Astrocyte of the spinal cord (primary cell): ENCODE data around the gene MDM1.
A peak's percentile ranks its signal among the peaks of the same experiment; 100 is the strongest.

Experiments
- DNase-seq: peaks from one replicate; pipeline ENCODE4 v3.0.0; 2011; ENCODE audit warnings: low read depth, low spot score
- H3K4me3 ChIP-seq: 2 replicates; pipeline ENCODE4 v1.5.1; 2011; ENCODE audit warnings: low read depth, mild to moderate bottlenecking, low read length, moderate library complexity
- in situ Hi-C: cut with HindIII; loops from 2 replicates; pipeline ENCODE4 v1.10.0; 2017; ENCODE audit warnings: low sequenced_read_pairs
- TF ChIP-seq, protein P1 (sequence below): IDR thresholded peaks from 2 replicates; pipeline ENCODE4 v1.5.1; 2012; ENCODE audit warnings: low read depth, mild to moderate bottlenecking, low read length, inconsistent platforms

MDM1 gene

DNA sequence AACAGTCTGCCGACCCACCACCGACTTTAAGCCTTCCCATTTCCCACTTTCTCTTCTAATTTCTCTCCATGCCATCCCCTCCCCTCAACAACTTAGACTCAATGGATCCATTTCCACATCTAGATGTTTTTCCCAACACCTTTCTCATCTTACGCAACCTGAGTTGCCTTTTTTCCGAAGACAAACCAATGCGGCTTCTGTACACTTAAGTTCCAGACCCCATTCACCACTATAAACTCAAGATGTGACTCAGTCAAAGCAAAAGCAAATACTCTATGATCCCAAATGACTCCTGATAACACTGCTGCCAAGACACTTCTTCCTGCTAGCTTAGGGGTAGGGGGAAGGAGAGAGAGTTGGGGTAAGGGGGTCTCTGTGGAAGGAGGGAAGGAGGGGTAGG, 80.1 kb downstream of the MDM1 start:
- TF ChIP-seq, protein P1, sequence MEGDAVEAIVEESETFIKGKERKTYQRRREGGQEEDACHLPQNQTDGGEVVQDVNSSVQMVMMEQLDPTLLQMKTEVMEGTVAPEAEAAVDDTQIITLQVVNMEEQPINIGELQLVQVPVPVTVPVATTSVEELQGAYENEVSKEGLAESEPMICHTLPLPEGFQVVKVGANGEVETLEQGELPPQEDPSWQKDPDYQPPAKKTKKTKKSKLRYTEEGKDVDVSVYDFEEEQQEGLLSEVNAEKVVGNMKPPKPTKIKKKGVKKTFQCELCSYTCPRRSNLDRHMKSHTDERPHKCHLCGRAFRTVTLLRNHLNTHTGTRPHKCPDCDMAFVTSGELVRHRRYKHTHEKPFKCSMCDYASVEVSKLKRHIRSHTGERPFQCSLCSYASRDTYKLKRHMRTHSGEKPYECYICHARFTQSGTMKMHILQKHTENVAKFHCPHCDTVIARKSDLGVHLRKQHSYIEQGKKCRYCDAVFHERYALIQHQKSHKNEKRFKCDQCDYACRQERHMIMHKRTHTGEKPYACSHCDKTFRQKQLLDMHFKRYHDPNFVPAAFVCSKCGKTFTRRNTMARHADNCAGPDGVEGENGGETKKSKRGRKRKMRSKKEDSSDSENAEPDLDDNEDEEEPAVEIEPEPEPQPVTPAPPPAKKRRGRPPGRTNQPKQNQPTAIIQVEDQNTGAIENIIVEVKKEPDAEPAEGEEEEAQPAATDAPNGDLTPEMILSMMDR, result no peak
- DNase-seq, result no peak
- no peak overlapping the region for H3K4me3 ChIP-seq
- in situ Hi-C loops, result no loop called here

DNA sequence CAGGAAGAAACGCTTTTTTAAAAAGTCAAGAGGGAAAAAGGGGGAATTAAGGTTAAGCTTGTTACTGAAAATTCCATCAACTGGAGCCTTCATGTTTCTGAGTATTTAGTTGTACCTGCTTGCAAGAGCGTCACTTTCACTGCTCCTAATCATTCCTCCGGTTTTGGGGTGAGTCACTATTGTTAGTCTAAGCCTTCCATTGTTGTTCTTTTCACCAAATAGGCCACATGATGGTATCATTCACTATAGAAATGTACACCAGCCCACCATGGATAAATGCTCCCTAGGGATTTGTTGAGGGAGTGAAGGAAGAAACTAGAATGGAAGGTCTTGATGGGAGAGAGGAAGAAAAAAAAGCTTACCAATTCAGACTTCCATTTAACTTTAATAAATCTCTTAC, 81.7 kb downstream of the MDM1 start:
- no peak for DNase-seq
- TF ChIP-seq, protein P1, result no peak
- no peak overlapping the region for H3K4me3 ChIP-seq
- in situ Hi-C loops, result no loop called here

DNA sequence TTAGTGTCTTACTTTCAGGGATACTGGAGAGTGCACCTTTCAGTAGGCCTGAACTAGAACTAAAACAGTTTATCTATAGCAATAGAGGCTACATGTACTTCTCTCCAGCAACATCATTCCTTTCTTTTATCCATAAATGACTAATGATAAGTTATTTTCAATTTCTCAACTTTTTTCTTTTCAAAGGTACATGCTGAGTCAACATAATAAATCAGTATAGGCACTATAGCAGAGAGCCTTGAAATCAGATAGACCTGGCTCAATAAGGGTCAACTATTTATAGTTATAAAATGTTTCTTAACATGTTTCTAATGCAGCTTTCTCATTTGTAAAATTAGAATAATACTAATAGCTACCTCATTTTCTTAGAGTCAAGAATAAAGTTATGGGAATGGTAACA, 84.4 kb downstream of the MDM1 start:
- no peak for DNase-seq
- TF ChIP-seq, protein P1, result no peak
- no peak overlapping the region for H3K4me3 ChIP-seq
- in situ Hi-C loops, result no loop called here

DNA sequence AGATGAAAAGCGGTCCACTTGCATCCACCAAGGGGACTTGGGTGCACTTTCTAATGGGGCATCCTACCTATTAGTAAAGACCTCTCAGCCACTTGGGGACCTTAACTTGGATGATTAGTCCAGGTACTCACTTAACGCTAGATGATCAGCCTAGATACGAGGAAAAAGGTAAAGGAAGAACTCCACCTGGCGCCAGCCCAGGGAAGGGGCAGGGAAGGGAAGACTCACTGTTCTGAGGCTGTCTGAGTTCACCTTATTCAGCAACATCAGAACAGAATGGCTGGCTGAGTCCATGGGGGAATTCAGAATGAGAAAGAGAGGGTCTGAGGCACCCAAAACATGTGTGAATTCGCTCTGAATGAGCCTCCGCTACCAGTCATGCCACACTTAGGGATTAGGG, 85.8 kb downstream of the MDM1 start:
- in situ Hi-C loops, result no loop called here
- no peak for DNase-seq
- TF ChIP-seq, protein P1, result no peak
- H3K4me3 ChIP-seq, result no peak overlapping the region

DNA sequence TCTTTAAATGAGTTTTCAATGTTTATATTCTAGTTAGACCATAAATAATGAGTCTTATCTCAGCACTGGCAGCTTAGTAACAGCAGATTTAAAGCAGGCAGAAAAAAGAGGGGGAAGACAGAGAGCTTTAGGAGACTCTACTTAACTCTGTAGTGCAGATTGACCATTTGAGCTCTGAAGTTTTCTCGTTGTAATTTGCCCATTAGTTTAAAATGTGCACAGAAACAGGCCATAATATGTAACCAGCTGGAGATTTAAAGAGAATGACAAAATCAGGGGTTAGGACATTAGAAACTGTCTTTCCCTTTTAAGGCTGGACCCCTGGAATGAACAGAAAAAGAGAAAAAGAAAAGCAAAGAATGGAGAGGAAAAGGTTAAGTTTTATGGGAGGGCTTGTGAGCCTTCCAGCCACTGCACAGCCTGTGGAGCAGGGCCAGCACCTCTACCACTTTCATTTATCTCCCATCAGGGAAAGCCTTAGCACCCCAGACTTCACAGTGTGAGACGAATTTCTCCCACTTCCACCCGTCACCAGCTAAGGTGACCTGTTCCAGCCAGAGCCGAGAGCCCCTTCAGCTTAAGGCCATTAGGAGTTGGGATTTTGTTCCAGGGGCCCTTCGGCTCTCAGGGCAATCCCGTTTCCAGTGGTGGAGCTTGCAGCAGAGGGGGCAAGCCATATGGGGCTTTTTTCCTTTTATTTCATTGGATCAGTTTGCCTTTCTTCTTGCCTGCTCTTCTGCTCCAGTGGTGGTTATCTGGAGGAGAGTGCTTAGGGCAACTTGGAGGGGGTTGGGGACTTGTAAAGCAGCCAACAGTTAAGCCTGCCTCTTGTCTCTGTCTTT, 86.8 kb downstream of the MDM1 start:
- TF ChIP-seq, protein P1, result no peak
- no peak overlapping the region for H3K4me3 ChIP-seq
- in situ Hi-C loops, result no loop called here
- DNase-seq, result peak; percentile 43
